ENCODE results near the gene FFAR1.

DNA sequence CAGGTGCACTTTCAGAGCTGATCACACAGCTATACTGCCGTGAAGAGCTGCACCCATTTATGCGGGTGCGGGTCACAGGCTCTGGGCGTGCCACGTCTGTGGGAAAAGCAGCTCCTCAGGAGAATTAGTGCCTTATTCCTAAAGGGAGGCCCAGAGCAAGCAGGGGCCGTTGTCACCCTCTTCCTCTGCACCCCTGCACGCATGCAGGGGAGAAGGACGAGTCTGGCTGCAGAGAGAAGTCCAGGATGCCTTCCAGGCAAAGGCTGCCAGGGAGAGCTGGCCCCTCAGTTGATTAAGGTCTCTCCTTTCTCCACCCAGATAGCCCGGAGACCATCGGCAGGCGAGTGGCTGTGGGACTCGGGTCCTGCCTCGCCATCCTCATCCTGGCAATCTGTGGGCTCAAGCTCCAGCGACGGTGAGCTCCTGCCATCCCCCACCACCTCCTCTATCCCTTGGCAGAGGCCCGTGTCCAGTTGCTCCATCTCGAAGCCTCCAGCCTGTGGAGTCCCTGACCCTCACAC, 3.1 kb upstream of the FFAR1 start:
- TF ChIP-seq CTCF (IDR thresholded peaks at IDR 0.05) (no peak), POLR2A (IDR thresholded peaks at IDR 0.05) (no peak), POLR2AphosphoS5 (IDR thresholded peaks at IDR 0.05) (no peak), EP300 (IDR thresholded peaks at IDR 0.05) (no peak)

Measured in upper lobe of left lung (tissue), 4 donors.